KMS-11 (cell line): ENCODE measurements around the gene LIMS2.

Experiments used
- H2AFZ ChIP-seq: fragments of 200-600 bp; sonication (generic); 2 replicates; pipeline ENCODE4 v1.6.1; 2016; ENCODE audit warnings: antibody characterized with exemption, mixed run types, low read depth
- H3K27ac ChIP-seq: fragments of 200-600 bp; sonication (generic); 2 replicates; pipeline ENCODE4 v1.6.1; 2016; ENCODE audit warnings: mild to moderate bottlenecking, mixed run types
- H3K27me3 ChIP-seq: fragments of 200-600 bp; sonication (generic); 2 replicates; pipeline ENCODE4 v1.6.1; 2017; ENCODE audit warnings: mild to moderate bottlenecking, low read depth, mixed run types, moderate library complexity; ENCODE audit not compliant: insufficient read depth
- H3K36me3 ChIP-seq: fragments of 200-600 bp; sonication (generic); 2 replicates; pipeline ENCODE4 v1.6.1; 2017; ENCODE audit warnings: mild to moderate bottlenecking, mixed run types; ENCODE audit not compliant: insufficient read depth
- H3K4me1 ChIP-seq: fragments of 200-600 bp; sonication (generic); 2 replicates; pipeline ENCODE4 v1.6.1; 2016; ENCODE audit warnings: mild to moderate bottlenecking, low read depth, mixed run types; ENCODE audit not compliant: poor library complexity, severe bottlenecking
- H3K4me2 ChIP-seq: fragments of 200-600 bp; sonication (generic); 2 replicates; pipeline ENCODE4 v1.7.0; 2016; ENCODE audit warnings: mild to moderate bottlenecking, mixed run types
- H3K4me3 ChIP-seq: fragments of 200-600 bp; sonication (generic); IDR thresholded peaks from 2 replicates; pipeline ENCODE4 v1.6.1; 2017; ENCODE audit warnings: low read depth, low read length, mixed read lengths; ENCODE audit not compliant: insufficient read depth
- H3K79me2 ChIP-seq: fragments of 200-600 bp; sonication (generic); 2 replicates; pipeline ENCODE4 v1.6.1; 2016; ENCODE audit warnings: low read depth, mixed run types; ENCODE audit not compliant: insufficient read depth
- H3K9ac ChIP-seq: fragments of 200-600 bp; sonication (generic); 2 replicates; pipeline ENCODE4 v1.6.1; 2016; ENCODE audit warnings: mild to moderate bottlenecking, mixed run types
- H4K20me1 ChIP-seq: fragments of 200-600 bp; sonication (generic); 2 replicates; pipeline ENCODE4 v1.6.1; 2016; ENCODE audit warnings: mild to moderate bottlenecking, mixed run types; ENCODE audit not compliant: insufficient read depth
- CTCF ChIP-seq: fragments of 200-600 bp; sonication (generic); conservative IDR thresholded peaks from 2 replicates; pipeline ENCODE4 v1.6.1; 2017; ENCODE audit warnings: low read depth, mild to moderate bottlenecking, antibody characterized with exemption, low read length, moderate library complexity, mixed read lengths

The LIMS2 gene

DNA sequence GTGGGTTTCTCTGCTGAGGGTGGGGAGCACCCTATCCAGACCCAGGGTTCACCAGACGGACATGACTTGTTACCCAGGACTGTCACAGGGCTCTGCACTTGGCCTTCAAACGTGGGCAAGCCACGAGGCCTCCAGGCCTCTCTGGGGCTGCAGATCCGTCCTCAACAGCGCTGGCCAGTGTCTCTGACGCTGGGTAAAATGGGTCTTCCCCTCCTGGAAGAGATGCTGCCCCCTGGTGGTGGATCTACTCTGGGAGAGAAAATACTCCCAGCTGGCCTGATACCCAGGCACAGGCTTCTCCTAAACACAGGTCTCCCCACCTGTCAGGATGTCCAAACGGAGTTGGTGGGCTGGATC lies 25.7 kb downstream of the LIMS2 start:
- Histone ChIP-seq H3K9ac (no peak overlapping the region), H4K20me1 (no peaks in the 10 kb centered on the region), H3K36me3 (no peaks in the 10 kb centered on the region), H3K4me1 (no peaks in the 10 kb centered on the region), H3K79me2 (no peaks in the 10 kb centered on the region), H3K4me2 (no peak overlapping the region), H2AFZ (peak overlapping the region; percentile 57), H3K27ac (no peak overlapping the region), H3K27me3 (no peaks in the 10 kb centered on the region), H3K4me3 (no peak overlapping the region)
- peak; percentile 80 for TF ChIP-seq CTCF

- no peaks in the 10 kb centered on the region for H3K36me3 ChIP-seq
- no peaks in the 10 kb centered on the region for H3K79me2 ChIP-seq
- H3K27me3 ChIP-seq = no peaks in the 10 kb centered on the region
- H4K20me1 ChIP-seq = no peaks in the 10 kb centered on the region
- no peak overlapping the region for H3K9ac ChIP-seq
- no peak overlapping the region for H3K4me2 ChIP-seq
- no peak for TF ChIP-seq CTCF
- no peak overlapping the region for H3K27ac ChIP-seq
- no peaks in the 10 kb centered on the region for H3K4me1 ChIP-seq
- peak overlapping the region; percentile 57 for H2AFZ ChIP-seq
- no peak overlapping the region for H3K4me3 ChIP-seq
Observed at GRCh38 chr2:127649100-127649611, 26.2 kb downstream of the LIMS2 start.

GRCh38 chr2:127648321-127648720 lies 27.0 kb downstream of the LIMS2 start:
- no peaks in the 10 kb centered on the region for H3K36me3 ChIP-seq
- no peak overlapping the region for H3K4me2 ChIP-seq
- H3K4me3 ChIP-seq = no peak overlapping the region
- TF ChIP-seq CTCF = no peak
- no peak overlapping the region for H3K27ac ChIP-seq
- H3K9ac ChIP-seq = no peak overlapping the region
- no peak overlapping the region for H2AFZ ChIP-seq
- H4K20me1 ChIP-seq = no peaks in the 10 kb centered on the region
- no peaks in the 10 kb centered on the region for H3K4me1 ChIP-seq
- H3K27me3 ChIP-seq = no peaks in the 10 kb centered on the region
- no peaks in the 10 kb centered on the region for H3K79me2 ChIP-seq

DNA sequence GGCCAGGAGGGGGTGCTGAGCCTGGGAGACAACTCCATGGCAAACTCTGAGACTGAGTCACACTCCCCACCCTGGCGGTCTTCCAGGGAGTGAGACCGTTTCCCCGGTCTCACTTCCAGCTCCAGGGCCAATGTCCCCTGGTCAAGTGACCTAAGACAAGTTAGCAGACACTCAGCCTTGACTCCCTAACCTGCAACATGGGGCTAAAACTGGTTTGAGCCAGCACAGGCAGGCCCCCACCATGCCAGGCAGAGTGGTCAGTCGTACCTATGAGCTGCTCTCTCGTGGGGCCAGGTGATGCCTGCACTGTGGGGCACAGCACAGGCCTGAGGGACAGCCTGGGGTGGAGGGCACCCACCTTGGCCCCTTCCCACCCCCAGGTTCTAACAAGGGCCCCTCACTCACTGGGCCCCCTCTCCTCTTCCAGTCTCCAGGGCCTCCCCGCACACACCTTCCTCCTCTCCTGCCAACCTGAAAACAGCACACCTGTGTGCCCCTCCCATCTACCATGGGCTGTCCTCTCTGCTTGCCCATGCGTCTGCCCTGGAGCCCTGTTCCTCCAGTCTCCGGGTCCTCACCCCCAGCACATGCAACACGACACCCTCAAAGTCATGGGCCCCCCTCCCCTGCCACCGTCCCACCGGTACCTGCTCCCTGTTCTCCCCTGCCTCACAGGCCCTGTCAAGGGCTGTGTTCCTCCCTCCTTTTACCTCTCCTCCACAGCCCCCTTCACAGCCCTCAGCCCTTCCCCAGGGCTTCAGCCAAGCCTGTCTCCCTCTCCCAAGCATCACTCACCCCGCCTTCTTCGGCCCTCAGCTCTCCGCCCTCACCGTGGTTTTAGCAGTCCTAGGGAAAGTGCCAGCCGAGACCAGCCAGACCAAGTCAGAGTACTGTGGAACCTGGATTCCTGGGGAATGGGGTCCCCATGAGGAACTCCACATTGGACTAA lies 27.8 kb downstream of the LIMS2 start:
- H3K27ac ChIP-seq = no peak overlapping the region
- H3K27me3 ChIP-seq = no peaks in the 10 kb centered on the region
- H3K4me1 ChIP-seq = no peaks in the 10 kb centered on the region
- no peaks in the 10 kb centered on the region for H3K36me3 ChIP-seq
- TF ChIP-seq CTCF = no peak
- no peak overlapping the region for H2AFZ ChIP-seq
- no peak overlapping the region for H3K9ac ChIP-seq
- H3K79me2 ChIP-seq = no peaks in the 10 kb centered on the region
- no peak overlapping the region for H3K4me3 ChIP-seq
- H3K4me2 ChIP-seq = no peak overlapping the region
- H4K20me1 ChIP-seq = no peaks in the 10 kb centered on the region
